GM18511 (cell line): ENCODE measurements around the gene RELA.
"Not testable (repeated sequence)": the region's sequence is repeated elsewhere in the genome, so short reads cannot be mapped to it uniquely, and the experiment has no call there.

Experiments used
- ATAC-seq: cut with Tn5 transposase; IDR thresholded peaks from one replicate; pipeline ENCODE4 v1.9.1; 2021; ENCODE audit warnings: mild to moderate bottlenecking, moderate library complexity; ENCODE audit not compliant: unreplicated experiment

Gene RELA

GRCh38 chr11:65672180-65672860 lies 9.6 kb upstream of the RELA start:
- no peak for ATAC-seq

DNA sequence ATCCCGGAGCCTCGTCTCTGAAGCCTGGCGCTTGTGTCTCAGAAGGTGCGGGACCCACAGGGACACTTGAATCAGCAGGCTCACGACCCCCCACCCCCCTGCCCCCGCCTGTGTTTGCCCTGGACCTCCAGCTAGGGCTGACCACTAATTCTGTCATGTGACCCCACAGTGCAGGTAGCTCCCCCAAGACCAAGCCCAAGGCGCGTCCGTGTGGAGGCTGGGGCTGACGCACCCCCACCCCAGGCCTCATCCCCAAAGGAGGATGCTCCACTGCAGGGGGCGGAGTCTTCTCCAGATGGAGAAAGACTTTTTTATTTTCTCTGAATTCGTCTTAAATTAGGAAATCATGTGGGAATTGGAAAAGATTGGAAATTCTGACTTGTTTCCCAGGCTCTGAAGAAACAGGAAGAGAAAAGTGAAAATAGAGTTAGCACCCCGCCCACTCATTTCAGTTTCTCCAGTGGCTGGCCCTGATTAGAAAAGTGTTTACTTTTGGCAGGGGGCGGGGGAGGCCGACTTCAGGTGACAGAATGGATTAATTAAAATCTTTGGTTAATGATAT lies 1.0 kb upstream of the RELA start:
- ATAC-seq = peak; percentile 36

GRCh38 chr11:65662247-65662798 lies 393 bp downstream of the RELA start:
- peak; percentile 17 for ATAC-seq

DNA sequence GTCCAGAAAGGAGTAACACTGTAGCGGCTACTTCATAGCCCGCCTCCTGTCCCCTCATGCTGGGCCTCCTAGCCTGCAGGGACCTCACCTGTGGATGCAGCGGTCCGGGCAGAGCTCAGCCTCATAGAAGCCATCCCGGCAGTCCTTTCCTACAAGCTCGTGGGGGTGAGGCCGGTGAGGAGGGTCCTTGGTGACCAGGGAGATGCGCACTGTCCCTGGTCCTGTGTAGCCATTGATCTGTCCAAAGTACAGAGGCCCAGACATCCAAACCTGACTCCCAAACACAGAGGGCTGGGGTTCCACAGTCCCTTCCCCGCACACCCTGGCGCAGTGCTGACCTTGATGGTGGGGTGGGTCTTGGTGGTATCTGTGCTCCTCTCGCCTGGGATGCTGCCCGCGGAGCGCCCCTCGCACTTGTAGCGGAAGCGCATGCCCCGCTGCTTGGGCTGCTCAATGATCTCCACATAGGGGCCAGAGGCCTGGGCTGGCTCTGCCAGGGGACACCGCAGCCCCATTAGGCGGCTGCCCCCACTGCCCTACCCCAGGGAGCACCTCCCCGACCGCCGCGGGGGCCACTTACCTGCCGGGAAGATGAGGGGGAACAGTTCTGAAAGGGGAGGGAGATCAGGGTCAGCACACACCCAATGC lies 993 bp downstream of the RELA start:
- no peak for ATAC-seq

GRCh38 chr11:65660908-65661307 lies 1.8 kb downstream of the RELA start:
- not testable (repeated sequence) for ATAC-seq

GRCh38 chr11:65660038-65660437 lies 2.7 kb downstream of the RELA start:
- no peak for ATAC-seq

DNA sequence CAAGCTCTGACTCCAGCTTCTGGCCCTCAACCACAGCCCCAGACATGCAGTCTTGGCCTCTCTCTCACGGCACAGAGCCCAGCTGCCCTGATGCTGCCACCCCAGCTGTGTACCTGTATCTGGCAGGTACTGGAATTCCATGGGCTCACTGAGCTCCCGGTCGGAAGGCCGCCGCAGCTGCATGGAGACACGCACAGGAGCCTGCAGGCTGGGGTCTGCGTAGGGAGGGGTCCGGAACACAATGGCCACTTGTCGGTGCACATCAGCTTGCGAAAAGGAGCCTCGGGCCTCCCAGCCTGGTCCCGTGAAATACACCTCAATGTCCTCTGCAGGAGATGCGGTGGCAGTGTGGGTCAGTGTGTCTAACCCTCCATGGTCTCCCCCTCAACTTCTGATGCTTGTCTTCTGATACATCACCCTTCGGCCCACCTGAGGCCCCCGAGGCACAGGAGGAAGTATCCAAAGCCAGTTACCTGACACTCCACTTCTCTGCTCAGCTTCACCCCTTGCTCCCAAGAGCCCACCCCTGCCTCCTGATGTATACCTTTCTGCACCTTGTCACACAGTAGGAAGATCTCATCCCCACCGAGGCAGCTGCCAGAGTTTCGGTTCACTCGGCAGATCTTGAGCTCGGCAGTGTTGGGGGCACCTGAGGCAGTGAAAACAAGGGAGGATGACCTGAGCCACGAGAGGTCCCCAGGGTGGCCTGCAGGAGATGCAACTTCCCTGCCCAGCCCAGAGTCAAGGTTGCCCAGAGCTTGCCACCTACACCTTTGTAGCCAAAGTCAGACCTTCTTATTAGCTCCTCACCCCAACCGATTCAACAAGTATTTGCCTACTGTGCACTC lies 4.3 kb downstream of the RELA start:
- no peak for ATAC-seq

GRCh38 chr11:65657426-65657825 lies 5.3 kb downstream of the RELA start:
- ATAC-seq = no peak

GRCh38 chr11:65655570-65656332 lies 7.0 kb downstream of the RELA start:
- ATAC-seq = no peak

- ATAC-seq = no peak
Measured at GRCh38 chr11:65654375-65655349, 8.1 kb downstream of the RELA start.

DNA sequence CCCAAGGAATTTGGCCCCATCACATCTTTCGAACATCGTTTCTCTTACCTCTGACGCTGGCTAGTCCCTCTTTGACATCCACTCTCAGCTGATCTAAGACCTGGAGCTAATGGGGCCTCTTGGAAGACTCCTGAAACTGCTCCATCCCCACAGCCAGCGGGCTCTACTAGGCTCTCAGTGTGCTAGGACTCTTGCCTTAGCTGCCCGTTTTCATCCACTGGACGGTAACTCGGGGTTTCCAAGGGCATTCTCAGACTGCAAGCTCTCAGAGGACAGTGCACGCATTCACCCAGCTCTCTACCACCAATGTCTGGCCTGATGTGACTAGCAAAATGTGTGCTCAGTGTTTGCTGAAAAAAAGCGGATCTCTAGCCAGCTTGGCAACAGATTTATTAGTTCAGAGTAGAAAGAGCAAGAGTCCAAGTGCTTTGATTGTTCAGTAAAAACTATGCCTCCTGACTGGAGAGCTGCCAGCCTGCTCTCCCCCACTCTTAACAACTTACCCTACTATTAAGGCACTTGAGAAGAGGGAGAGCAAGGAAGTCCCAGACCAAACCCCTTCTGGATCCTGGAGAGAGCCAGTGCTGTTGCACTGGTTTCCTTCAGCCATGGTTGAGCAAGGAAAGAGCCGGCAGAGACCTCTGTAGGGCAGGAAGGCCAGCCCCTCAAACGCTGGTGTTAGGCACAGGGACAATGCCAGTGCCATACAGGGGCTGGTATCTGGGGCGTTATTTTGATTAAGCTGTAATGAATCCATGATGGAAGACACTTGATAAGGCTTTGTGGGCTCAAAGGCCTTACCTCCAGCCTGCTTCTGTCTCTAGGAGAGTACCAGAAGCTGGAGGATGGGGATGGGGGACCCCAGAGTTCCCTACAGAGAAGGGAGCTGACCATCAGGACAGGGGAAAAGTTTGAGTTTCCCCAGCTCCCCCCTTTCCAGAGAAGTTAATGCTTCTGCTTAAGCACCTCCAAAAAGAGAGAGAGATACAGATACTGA lies 9.2 kb downstream of the RELA start:
- no peak for ATAC-seq

GRCh38 chr11:65652511-65653228 lies 10.0 kb downstream of the RELA start:
- ATAC-seq = peak; percentile 83

- ATAC-seq = no peak
Measured at GRCh38 chr11:65651589-65652510, 10.9 kb downstream of the RELA start.

DNA sequence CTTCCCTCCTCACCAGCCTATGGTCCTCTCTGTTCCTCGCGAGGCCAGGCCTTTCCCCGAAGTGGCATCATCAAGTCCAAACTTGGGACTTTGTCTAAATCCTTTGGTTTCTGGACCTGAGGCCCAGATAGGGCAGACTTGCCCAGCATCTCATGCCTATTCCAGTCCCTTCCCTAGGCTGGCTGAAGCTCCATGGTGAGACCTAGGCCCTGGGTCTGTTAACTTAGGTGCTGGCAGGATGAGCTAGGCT lies 11.5 kb downstream of the RELA start:
- ATAC-seq = no peak

DNA sequence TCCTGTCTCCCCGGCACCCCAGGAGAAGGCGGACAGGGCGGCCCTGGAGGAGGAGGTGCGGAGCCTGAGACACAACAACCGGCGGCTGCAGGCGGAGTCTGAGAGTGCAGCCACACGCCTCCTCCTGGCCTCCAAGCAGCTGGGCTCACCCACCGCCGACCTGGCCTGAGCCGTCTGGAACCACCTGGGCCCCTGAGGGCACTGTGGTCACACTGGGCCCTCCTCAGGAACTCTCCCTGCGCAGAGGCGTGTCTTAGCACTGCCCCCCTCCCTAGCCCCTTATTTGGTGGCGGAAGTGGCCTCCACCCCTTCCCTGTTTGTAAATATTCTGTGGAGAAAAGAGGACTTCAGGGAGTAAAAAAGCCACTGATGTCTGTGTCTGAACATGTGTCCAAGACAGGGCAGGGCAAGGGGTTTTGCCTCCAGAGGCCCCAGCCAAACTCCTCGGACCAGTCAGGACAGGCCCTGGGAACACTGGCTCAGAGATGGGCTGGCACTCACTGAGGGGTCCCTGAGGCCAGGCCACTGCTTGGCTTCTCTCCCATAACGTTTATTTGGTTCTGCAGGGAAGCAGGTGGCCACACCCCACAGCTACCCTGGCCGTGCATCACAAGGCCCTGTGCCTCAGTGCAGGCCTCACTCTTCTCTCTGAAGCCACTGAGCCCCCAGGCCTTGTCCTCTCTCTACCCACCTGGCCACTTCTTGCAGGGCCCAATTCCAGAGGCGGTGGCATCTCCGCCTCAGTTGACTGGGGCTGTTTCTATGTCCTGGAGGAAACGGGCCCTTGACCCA lies 12.0 kb downstream of the RELA start:
- ATAC-seq = no peak
